Measurements from ENCODE around the gene PCSK2. TPM values are rescaled to one million over a fixed set of nuclear protein-coding genes. Genes with fewer than 3 reads are reported as not detected.
A peak's percentile ranks its signal among the peaks of the same experiment; 100 is the strongest.

PCSK2 gene
- total RNA-seq, 2 experiments from 2014 or later = not detected

- no peak overlapping the region for H3K27ac Mint-ChIP-seq
- peaks cover 6% of the 10 kb centered on the region for H3K27me3 Mint-ChIP-seq
- H3K4me3 Mint-ChIP-seq = no peak overlapping the region
- no peaks in the 10 kb centered on the region for H3K9me3 Mint-ChIP-seq
- H3K4me1 Mint-ChIP-seq = peaks cover 14% of the 10 kb centered on the region
- CTCF ChIA-PET = no interaction called here
- POLR2A ChIA-PET = interaction anchor here (0.5 kb wide), 1 partner anchor 614 kb away, joined by 3 read pairs; no protein-coding TSS in a partner anchor
- DNase-seq = no peak
- no peaks in the 10 kb centered on the region for H3K36me3 Mint-ChIP-seq (ENCODE audit: low read depth)
Observed at GRCh38 chr20:17525132-17525531, 298.3 kb downstream of the PCSK2 start.

GRCh38 chr20:17525650-17526049 lies 298.8 kb downstream of the PCSK2 start:
- Mint-ChIP-seq H3K36me3 (ENCODE audit: low read depth) (no peaks in the 10 kb centered on the region), H3K4me3 (no peak overlapping the region), H3K27ac (no peak overlapping the region), H3K4me1 (peaks cover 16% of the 10 kb centered on the region), H3K27me3 (peaks cover 4% of the 10 kb centered on the region), H3K9me3 (no peaks in the 10 kb centered on the region)
- DNase-seq = peak; percentile 32
- POLR2A ChIA-PET = interaction anchor here (0.5 kb wide), 1 partner anchor 613 kb away, joined by 3 read pairs; no protein-coding TSS in a partner anchor
- CTCF ChIA-PET = interaction anchor here (1.0 kb wide), 1 partner anchor 11 kb away, joined by 3 read pairs; no protein-coding TSS in a partner anchor

- Mint-ChIP-seq H3K4me1 (peaks cover 37% of the 10 kb centered on the region), H3K27me3 (peaks cover 3% of the 10 kb centered on the region), H3K36me3 (ENCODE audit: low read depth) (no peaks in the 10 kb centered on the region), H3K27ac (no peak overlapping the region), H3K4me3 (no peak overlapping the region), H3K9me3 (no peaks in the 10 kb centered on the region)
- no peak for DNase-seq
- CTCF ChIA-PET = interaction anchor here (1.7 to 8.2 kb wide), 4 partner anchors 10 to 153 kb away, joined by 4 to 77 read pairs (median 11); partner anchors contain the start of gene RRBP1
- POLR2A ChIA-PET = interaction anchor here (1.5 to 4.9 kb wide), 5 partner anchors 17 to 434 kb away, joined by 3 to 71 read pairs (median 15); partner anchors contain the start of gene DSTN
Observed at GRCh38 chr20:17529586-17529985, 302.7 kb downstream of the PCSK2 start.

GRCh38 chr20:17530153-17530552 lies 303.3 kb downstream of the PCSK2 start:
- CTCF ChIA-PET = interaction anchor here (0.9 to 8.2 kb wide), 8 partner anchors 9 to 152 kb away, joined by 3 to 77 read pairs (median 7); partner anchors contain the start of gene RRBP1
- Mint-ChIP-seq H3K9me3 (no peaks in the 10 kb centered on the region), H3K27ac (peak overlapping the region; percentile 83)

GRCh38 chr20:17530716-17531664 lies 304.1 kb downstream of the PCSK2 start, which contains the start of gene BFSP1:
TSS of gene BFSP1 (minus strand) at chr20:17531379. CDS start at chr20:17531329, 50 bp downstream.
- H3K36me3 Mint-ChIP-seq (ENCODE audit: low read depth) = no peaks in the 10 kb centered on the region
- POLR2A ChIA-PET = interaction anchor here (0.6 to 4.9 kb wide), 19 partner anchors 9 to 977 kb away, joined by 3 to 71 read pairs (median 6); partner anchors contain the start of genes DSTN, KAT14, PET117 and RRBP1
- peaks cover 33% of the 10 kb centered on the region for H3K4me1 Mint-ChIP-seq
- H3K4me3 Mint-ChIP-seq = peak within 1 kb of the TSS; percentile 95
- H3K27ac Mint-ChIP-seq = peak within 1 kb of the TSS; percentile 94
- peak; percentile 75 for DNase-seq
- no peaks in the 10 kb centered on the region for H3K27me3 Mint-ChIP-seq
- H3K9me3 Mint-ChIP-seq = no peaks in the 10 kb centered on the region
- CTCF ChIA-PET = interaction anchor here (0.7 to 8.2 kb wide), 17 partner anchors 9 to 440 kb away, joined by 3 to 77 read pairs (median 3); partner anchors contain the start of genes DSTN and RRBP1

More at GRCh38 chr20:17530153-17530552, 303.3 kb downstream of the PCSK2 start:
- POLR2A ChIA-PET = interaction anchor here (0.7 to 4.9 kb wide), 13 partner anchors 8 to 607 kb away, joined by 3 to 71 read pairs (median 13); partner anchors contain the start of genes DSTN, KAT14, PET117 and RRBP1
- Mint-ChIP-seq H3K4me1 (peaks cover 37% of the 10 kb centered on the region), H3K4me3 (peak overlapping the region; percentile 67), H3K36me3 (ENCODE audit: low read depth) (no peaks in the 10 kb centered on the region), H3K27me3 (peaks cover 3% of the 10 kb centered on the region)
- DNase-seq = no peak

GRCh38 chr20:17531665-17532025 lies 304.8 kb downstream of the PCSK2 start:
- Mint-ChIP-seq H3K27ac (peak overlapping the region; percentile 94), H3K36me3 (ENCODE audit: low read depth) (no peaks in the 10 kb centered on the region), H3K4me3 (peak overlapping the region; percentile 95), H3K4me1 (peaks cover 35% of the 10 kb centered on the region), H3K9me3 (no peaks in the 10 kb centered on the region), H3K27me3 (peaks cover under 1% of the 10 kb centered on the region)
- ChIA-PET CTCF (interaction anchor here (0.7 to 8.2 kb wide), 14 partner anchors 15 to 439 kb away, joined by 3 to 77 read pairs (median 3); partner anchors contain the start of genes DSTN and RRBP1), POLR2A (interaction anchor here (0.6 to 4.9 kb wide), 16 partner anchors 19 to 976 kb away, joined by 3 to 71 read pairs (median 6); partner anchors contain the start of genes DSTN, KAT14, PET117 and RRBP1)
- DNase-seq = no peak

GRCh38 chr20:17533396-17533795 lies 306.6 kb downstream of the PCSK2 start:
- CTCF ChIA-PET = interaction anchor here (1.0 to 8.2 kb wide), 5 partner anchors 28 to 463 kb away, joined by 3 to 77 read pairs (median 6); partner anchors contain the start of gene RRBP1
- peaks cover 6% of the 10 kb centered on the region for H3K27me3 Mint-ChIP-seq
- peaks cover 51% of the 10 kb centered on the region for H3K4me1 Mint-ChIP-seq
- H3K9me3 Mint-ChIP-seq = no peaks in the 10 kb centered on the region
- peak; percentile 52 for DNase-seq
- H3K36me3 Mint-ChIP-seq (ENCODE audit: low read depth) = no peaks in the 10 kb centered on the region
- peak overlapping the region; percentile 71 for H3K27ac Mint-ChIP-seq
- POLR2A ChIA-PET = interaction anchor here (1.1 to 1.8 kb wide), 5 partner anchors 17 to 460 kb away, joined by 3 to 6 read pairs (median 3); no protein-coding TSS in a partner anchor
- no peak overlapping the region for H3K4me3 Mint-ChIP-seq

GRCh38 chr20:17534077-17534476 lies 307.2 kb downstream of the PCSK2 start:
- peak overlapping the region; percentile 71 for H3K27ac Mint-ChIP-seq
- no peak for DNase-seq
- ChIA-PET POLR2A (interaction anchor here (1.0 to 1.8 kb wide), 2 partner anchors 29 to 76 kb away, joined by 4 to 6 read pairs; no protein-coding TSS in a partner anchor), CTCF (interaction anchor here (2.0 to 8.2 kb wide), 3 partner anchors 29 to 364 kb away, joined by 6 to 77 read pairs (median 16); partner anchors contain the start of gene RRBP1)
- peaks cover 56% of the 10 kb centered on the region for H3K4me1 Mint-ChIP-seq
- H3K4me3 Mint-ChIP-seq = no peak overlapping the region
- peaks cover 10% of the 10 kb centered on the region for H3K27me3 Mint-ChIP-seq
- no peaks in the 10 kb centered on the region for H3K9me3 Mint-ChIP-seq
- no peaks in the 10 kb centered on the region for H3K36me3 Mint-ChIP-seq (ENCODE audit: low read depth)

All from activated CD4-positive, alpha-beta memory T cell treated with anti-CD3 and anti-CD28 coated beads, Interleukin-2, amount 10 ng/mL, durations not matched to agents 7 days and 5 days (primary cell).